Measurements from ENCODE around the gene ADRM1.

ADRM1 gene

DNA sequence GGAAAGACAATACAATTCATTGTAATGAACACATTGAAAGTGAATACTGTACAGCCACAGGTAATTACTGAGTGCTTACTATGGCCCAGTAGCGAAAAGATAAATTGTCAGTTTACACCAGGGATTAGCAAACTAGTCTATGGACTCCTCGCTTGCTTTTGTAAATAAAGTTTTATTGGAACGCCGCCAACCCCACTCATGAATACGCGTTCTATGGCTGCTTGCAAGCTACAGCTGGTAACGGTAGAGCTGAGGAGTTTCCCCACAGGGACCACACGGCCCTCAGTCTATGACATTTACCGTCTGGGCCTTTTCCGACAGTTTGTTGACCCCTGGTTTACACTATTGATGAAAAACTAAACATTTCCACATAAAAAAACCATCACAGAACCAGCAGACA lies 40.1 kb downstream of the ADRM1 start:
- FAIRE-seq, result no peak

DNA sequence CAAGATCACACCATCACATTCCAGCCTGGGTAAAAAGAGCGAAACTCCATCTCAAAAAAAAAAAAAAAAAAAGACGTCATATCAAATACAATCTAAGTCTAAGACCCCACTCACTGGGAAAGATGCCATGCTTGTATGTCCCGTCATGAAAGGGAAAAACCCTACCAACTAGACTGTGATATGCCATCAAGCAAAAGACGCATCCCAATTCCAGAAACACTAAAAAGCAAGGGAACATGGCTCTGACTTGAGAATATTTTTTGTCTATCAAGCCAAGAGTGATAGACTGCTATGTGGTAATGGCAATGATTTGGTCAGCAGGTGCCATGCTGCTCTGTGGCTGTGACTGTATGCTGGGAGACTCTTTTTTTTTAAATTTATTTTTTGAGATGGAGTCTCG lies 41.3 kb downstream of the ADRM1 start:
- FAIRE-seq, result no peak

DNA sequence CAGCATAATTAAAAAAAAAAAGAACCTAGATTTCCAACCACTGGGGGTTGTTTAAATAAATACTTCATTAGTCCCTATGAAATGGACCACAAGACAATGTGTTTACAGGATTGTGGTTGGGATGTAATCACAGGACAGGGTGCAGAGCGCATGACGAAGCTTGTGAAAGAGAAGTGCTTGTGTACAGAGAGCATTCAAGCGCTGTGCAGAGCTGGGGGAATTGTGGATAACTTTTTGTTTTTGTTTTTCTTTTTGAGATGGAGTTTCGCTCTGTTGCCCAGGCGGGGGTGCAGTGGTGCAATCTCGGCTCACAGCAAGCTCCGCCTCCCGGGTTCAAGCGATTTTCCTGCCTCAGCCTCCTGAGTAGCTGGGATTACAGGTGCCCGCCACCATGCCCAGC lies 42.0 kb downstream of the ADRM1 start:
- no peak for FAIRE-seq

GRCh38 chr20:62345681-62346370 lies 43.0 kb downstream of the ADRM1 start:
- FAIRE-seq, result no peak

- FAIRE-seq, result no peak
Measured at GRCh38 chr20:62346398-62347150, 43.8 kb downstream of the ADRM1 start.

- FAIRE-seq, result no peak
Measured at GRCh38 chr20:62347151-62347404, 44.3 kb downstream of the ADRM1 start.

GRCh38 chr20:62347445-62347844 lies 44.6 kb downstream of the ADRM1 start:
- FAIRE-seq, result no peak

- FAIRE-seq, result no peak
Measured at GRCh38 chr20:62348604-62349003, 45.8 kb downstream of the ADRM1 start.

DNA sequence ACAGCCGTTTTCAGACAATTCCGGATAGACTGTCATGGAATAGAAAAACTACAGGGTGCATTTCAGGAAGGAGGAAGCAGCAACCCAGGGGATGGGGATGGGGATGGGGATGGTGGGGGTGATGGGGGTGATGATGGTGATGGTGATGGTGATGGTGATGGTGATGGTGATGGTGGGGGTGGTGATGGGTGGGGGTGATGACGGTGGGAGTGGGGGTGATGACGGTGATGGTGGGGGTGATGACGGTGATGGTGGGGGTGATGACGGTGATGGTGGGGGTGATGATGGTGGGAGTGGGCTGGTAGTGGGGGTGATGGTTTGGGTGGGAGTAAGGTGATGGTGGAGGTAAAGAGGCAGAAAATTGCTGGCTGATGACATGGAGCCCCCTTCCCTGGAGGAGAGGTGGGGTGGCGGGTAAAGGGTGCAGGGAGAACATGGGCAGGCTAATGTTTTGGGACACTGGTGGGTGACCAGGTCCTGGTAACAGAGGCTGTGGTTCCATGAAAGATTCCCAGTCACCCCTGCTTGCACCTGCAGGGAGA lies 46.8 kb downstream of the ADRM1 start:
- no peak for FAIRE-seq

DNA sequence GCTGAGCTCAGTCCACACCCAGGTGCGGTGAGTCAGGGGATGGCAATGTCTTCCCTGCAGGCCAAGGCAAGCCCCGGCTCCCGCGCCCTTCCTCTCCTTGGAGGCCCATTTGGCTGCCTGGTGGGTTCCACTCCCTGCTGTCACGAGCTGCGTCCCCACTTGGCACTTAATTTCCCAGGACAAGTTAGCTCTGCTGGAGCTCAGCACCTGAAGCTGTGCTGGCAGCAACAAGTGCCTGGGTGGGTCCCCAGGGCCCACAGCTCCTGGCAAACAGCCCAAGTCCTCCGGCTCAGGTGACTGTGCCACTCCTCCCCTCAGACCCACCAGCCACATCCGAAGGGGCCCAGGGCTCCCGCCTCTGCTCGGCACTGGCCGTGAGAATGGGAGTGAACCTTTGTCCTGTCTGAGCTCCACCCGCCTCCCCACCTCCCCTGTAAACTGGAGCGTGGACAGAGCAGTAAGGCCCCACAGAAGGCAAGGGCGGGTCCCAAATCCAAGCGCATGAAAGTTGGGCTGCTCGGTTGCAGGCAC lies 47.4 kb downstream of the ADRM1 start:
- FAIRE-seq, result no peak

GRCh38 chr20:62350629-62351422 lies 48.0 kb downstream of the ADRM1 start:
- no peak for FAIRE-seq

DNA sequence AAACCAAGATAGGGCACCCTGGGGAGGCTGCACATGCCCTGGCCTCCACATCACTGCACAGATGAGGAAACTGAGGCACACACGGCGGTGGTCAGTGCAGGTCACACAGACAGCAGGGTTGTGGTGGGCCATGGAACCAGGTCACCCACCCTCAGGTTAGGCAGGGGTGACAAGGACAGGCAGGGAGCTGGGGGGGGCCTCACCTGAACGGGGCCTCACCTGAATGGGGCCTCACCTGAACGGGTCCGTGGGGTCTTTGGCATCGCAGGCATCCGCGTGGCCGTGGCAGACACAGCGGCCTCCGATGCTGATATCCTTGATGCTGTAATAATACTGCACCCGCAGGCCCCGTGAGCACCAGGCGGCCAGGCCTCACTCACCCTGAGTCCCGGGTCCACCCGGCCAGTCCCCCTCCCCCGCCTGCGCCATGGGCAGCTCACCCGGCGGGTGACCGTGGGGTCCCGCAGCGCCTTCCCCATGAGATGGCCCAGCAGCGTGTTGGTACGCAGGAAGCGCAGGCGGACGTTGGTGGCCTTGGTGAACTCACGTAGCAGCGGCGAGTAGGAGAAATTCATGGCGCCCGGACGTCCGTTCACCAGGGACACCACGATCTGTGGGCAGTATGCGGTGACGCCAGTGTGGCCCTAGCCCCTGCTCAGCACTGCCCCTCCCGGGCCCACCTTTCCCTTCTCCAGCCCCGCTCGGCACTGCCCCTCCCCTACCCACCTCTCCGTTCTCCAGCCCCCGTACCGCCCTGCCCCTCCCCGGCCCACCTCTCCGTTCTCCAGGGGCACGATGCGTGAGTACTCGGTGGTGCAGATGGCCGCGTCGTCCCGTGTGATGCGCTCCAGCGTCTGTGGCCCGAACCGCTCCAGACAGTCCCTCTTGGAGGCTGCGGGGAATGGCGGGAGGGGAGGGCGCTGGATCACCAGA lies 48.9 kb downstream of the ADRM1 start:
- FAIRE-seq, result no peak

GRCh38 chr20:62352402-62353288 lies 49.8 kb downstream of the ADRM1 start:
- no peak for FAIRE-seq

GRCh38 chr20:62353289-62354030 lies 50.7 kb downstream of the ADRM1 start:
- no peak for FAIRE-seq

DNA sequence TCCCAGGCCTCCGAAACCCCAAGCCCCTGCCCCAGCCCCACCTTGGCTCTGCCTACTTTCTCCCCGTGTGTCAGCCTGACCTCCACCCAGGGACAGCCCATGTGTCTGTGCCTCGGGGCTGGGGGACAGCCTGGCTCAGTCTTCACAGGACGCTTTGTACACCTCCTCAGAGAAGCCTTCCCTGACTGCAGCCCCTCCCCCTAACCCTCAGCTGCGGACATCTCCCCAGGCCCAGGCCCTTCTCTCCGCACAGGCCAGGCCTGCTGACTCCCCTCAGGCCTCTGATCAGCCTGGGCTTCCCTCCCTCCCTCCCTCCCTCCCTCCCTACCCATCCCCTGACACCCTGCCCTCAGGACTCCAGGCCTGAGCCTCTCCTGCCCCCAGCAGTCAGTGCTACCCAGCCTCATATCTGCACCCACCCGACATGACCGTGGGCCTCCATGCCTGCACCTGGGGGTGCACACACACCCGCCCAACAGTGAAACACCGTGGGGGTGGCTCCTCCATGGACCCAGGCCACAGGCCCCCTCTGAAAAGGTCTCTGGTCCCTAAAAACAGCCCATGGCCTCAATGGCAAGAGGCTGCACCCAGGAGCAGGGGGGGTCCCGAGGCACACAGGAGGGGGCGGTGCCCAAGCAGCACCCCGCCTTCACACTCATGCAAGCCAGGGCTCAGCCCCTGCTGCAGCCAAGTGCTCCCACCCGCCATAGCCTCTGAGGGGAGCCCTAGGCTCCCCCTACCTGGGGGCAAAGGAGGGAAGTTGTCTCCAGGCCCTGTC lies 51.4 kb downstream of the ADRM1 start:
- FAIRE-seq, result no peak

DNA sequence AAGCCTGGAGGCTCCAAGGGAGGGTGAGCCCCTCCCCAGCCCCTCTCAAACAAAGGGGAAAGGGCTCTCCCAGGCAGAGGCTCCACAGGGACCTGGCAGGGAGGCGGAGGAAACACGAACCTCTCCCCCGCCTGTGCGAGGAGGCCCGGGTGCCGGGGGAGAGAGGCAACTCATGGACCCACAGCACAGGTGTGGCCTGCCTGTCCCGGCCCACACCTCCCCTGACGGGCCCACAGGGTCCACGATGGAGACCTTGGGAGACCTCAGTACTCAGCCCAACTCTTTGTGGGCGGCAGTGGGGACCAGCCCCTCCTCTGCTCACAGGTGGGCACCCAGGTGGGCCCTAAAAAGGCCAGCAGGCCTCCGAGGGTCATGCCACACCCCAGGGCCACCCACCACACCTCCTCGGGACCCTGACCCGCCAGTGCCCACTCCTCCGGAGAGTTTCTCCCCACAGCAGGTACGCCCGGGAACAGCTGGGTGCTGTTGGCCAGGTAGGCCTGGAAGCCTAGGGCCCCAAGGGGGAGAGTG lies 52.1 kb downstream of the ADRM1 start:
- FAIRE-seq, result no peak

DNA sequence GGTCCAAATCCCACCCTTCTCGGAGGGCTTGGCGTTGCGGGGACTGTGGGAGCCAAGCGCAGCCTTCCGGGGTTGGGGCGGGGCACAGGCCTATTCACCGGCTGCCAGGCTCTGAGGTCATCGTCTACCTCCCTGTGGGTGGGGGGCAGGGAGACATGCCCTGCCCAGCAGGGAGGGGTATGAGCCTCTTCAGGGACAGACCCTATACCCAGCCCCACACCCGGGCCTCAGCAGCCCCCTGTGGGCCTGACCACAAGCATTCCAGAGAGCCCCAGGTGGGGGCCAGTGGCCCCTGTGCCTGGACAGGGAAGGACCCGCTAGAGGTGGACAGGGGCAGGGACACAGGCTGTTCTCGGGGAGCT lies 52.7 kb downstream of the ADRM1 start:
- no peak for FAIRE-seq

- no peak for FAIRE-seq
Measured at GRCh38 chr20:62355878-62356588, 53.2 kb downstream of the ADRM1 start.

Data from islet of Langerhans (tissue), 1 donor.